HG03097 (cell line): ENCODE measurements around the gene COX4I1.
A peak's percentile ranks its signal among the peaks of the same experiment; 100 is the strongest.
"Not testable (repeated sequence)": the region's sequence is repeated elsewhere in the genome, so short reads cannot be mapped to it uniquely, and the experiment has no call there.

Experiments used
- ATAC-seq: cut with Tn5 transposase; IDR thresholded peaks from one replicate; pipeline ENCODE4 v1.9.1; 2021; ENCODE audit not compliant: unreplicated experiment, low FRiP score

COX4I1 gene

GRCh38 chr16:85798283-85798776 lies 1.2 kb upstream of the COX4I1 start:
- no peak for ATAC-seq

- ATAC-seq = peak; percentile 12
These were observed 496 bp upstream of the COX4I1 start for GRCh38 chr16:85798901-85799496.

- ATAC-seq = no peak
These were observed 800 bp downstream of the COX4I1 start for GRCh38 chr16:85800321-85800669.

- ATAC-seq = no peak
These were observed 4.1 kb downstream of the COX4I1 start for GRCh38 chr16:85803570-85803969.

DNA sequence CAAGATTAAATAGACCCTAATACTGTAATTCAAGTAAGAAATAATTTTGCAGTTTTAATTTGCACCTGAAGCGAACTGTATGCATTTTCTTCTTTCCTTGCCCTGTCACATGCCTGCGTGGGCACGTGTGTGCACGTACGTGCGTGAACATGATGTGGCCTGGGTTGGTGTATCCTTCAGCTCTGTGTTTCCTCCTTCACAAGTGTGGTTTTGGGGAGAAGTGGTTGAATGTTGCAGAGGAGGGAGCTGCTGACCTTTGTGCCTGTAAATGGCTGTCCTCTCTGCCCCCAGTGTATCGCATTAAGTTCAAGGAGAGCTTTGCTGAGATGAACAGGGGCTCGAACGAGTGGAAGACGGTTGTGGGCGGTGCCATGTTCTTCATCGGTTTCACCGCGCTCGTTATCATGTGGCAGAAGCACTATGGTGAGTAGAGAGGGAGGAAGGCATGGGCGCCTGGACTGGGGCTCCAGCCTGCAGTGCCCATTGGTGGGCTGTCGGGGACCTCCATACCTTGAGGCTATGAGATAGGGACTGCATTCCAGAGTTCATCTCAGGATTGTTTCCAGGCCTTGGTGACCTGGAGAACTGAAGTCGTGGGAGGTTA lies 6.0 kb downstream of the COX4I1 start:
- ATAC-seq = no peak

DNA sequence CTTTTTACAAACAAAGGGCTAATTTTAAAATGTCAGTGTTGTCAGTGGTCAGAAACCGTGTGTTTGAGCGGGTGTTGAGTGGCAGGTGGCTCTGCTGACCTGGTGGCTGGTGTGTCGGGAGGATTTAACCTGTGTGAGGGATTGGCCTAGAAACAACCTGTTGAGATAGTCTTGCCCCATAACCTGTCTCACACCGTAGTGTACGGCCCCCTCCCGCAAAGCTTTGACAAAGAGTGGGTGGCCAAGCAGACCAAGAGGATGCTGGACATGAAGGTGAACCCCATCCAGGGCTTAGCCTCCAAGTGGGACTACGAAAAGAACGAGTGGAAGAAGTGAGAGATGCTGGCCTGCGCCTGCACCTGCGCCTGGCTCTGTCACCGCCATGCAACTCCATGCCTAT lies 7.0 kb downstream of the COX4I1 start:
- ATAC-seq = no peak

DNA sequence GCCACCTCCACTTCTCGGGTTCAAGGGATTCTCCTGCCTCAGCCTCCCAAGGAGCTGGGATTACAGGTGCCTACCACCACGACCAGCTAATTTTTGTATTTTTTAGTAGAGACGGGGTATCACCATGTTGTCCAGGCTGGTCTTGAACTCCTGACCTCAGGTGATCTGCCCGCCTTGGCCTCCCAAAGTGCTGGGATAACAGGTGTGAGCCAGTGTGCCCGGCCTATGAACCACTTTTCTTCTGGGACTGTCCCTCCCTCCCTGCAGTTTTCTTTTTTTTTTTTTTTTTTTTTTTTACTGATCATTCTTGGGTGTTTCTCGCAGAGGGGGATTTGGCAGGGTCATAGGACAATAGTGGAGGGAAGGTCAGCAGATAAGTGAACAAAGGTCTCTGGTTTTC lies 7.8 kb downstream of the COX4I1 start:
- not testable (repeated sequence) for ATAC-seq

- not testable (repeated sequence) for ATAC-seq
These were observed 8.6 kb downstream of the COX4I1 start for GRCh38 chr16:85808104-85808503.

DNA sequence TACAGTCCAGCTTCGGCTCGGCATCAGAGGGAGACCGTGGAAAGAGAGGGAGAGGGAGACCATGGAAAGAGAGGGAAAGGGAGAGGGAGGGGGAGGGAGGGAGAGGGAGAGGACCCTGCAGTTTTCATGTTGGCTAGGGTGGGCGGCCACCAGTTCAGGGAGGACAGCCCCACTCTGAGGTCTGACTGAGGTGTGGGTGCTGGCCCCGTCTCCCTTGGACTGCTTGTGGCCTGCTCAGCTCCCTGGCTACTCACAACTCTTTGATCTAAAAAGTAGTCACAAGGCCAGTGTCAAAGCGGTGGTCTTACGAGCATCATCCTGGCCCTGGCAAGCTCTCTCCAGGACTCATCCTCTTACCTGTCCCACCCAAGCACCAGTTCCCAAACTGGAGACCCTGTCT lies 9.4 kb downstream of the COX4I1 start:
- no peak for ATAC-seq

GRCh38 chr16:85809645-85810044 lies 10.2 kb downstream of the COX4I1 start:
- no peak for ATAC-seq

GRCh38 chr16:85810097-85810741 lies 10.7 kb downstream of the COX4I1 start:
- no peak for ATAC-seq

DNA sequence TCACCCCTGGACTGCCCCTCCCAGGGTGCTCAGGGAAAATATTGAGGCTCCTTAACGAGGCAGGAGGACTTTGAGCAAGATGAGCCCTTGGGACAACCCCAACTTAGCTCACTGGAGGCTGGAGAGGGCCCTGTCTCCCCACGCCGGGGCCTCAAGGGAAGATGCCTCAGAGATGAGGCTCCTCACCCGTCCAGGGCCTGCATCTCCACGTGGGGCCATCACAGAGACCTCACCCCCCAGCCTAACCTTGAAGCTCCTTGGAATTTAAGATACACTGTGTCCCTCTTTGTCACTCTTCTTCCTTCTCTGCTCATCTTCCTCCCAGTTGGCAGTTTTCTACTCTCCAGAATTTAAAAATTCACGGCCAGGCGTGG lies 11.2 kb downstream of the COX4I1 start:
- ATAC-seq = no peak

DNA sequence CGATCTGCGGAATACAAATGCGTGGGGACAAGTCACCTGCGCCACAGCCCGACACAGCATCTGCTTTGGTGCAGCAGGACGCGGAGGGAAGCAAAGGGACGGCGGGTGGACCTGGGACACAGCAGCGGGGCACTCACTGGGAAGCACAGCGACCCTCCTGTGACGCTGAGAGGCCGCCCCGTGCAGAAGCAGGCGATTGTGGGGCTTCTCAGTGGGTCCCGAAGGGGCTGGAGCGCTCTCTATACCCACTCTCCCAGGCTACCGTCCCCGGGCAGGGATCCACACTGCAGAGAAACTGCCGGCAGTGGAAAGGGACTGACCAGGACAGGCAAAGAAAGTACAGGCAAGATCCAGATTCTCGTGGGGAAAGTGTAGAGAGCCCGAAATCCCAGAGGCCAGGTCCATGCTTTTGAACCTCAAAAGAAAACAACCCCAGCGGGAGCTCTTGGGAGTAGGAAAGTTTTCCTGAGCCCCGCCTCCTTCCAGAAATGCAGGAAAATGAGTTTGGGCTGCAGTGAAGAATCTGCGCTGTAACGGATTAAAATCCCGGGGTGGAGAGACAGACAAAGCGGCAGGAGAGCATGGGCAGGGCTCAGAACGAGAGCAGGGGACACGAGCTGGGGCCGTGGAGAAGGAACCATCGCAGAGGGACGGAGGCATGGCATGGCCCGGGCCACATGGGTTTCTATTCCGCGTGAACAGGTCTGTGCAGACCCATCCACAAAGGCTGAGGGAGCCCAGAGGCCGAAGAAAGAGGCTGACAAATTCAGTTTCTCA lies 12.7 kb downstream of the COX4I1 start:
- no peak for ATAC-seq

- ATAC-seq = no peak
These were observed 13.6 kb downstream of the COX4I1 start for GRCh38 chr16:85812811-85813700.

DNA sequence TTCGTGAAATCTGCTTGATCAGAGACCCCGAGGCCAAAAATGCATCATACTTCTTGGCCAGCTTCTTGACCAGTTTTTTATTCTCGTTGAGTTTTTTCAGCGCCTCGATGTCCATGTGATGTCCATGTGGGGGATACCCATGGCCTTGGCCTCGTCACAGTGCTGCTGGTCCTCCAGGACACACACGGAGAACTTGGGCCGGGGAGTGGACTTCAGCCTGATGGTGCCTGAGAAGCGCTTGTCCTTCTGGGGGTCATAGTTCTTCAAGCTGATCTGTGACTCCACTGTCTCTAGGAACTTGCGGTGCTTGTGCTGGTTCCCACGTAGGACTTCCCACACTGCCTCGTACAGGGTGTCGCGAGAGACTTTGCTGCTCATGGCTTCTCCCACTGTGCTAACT lies 16.7 kb downstream of the COX4I1 start:
- no peak for ATAC-seq

GRCh38 chr16:85817195-85817594 lies 17.7 kb downstream of the COX4I1 start:
- not testable (repeated sequence) for ATAC-seq

- ATAC-seq = no peak
These were observed 19.8 kb downstream of the COX4I1 start for GRCh38 chr16:85819245-85819644.

GRCh38 chr16:85819771-85820170 lies 20.3 kb downstream of the COX4I1 start:
- ATAC-seq = no peak

DNA sequence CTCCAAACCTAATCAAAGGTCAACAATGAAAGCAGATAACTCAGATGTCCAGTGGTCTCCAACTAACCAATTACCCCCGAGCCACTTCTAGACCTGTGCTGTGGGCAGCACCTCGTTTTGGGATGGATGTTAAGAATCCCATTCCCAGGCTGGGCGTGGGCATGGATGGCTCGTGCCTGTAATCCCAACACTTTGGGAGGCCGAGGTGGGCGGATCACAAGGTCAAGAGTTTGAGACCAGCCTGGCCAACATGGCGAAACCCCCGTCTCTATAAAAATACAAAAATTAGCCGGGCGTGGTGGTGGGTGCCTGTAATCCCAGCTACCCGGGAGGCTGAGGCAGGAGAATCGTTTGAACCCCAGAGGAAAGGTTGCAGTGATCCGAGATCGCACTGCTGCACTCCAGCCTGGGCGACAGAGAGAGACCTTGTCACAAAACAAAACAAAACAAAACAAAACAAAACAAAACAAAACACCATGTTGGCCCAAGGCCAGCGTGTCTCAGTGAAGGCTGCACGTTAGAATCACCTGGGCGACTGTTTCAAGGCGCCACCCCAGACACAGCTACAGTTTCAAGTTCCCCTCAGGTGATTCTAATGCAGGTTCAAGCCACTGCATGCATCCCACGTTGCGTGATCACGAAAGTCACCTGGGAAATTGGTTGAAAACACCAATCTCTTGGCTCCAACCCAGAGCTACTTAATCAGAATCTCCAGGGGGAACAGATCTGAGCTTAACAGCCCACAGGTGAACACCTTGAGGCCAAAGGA lies 21.3 kb downstream of the COX4I1 start:
- no peak for ATAC-seq
